Jurkat, Clone E6-1 (cell line): Measurements from ENCODE around the gene GPR107.

Experiments
- DNase-seq: peaks from one replicate; pipeline ENCODE4 v3.0.0-alpha.2; 2011; ENCODE audit warnings: low read depth, low spot score
- H3K4me3 ChIP-seq: 2 replicates; pipeline ENCODE4 v1.5.1; 2011; ENCODE audit warnings: mild to moderate bottlenecking, low read length, control low read depth, moderate library complexity

GPR107 gene

DNA sequence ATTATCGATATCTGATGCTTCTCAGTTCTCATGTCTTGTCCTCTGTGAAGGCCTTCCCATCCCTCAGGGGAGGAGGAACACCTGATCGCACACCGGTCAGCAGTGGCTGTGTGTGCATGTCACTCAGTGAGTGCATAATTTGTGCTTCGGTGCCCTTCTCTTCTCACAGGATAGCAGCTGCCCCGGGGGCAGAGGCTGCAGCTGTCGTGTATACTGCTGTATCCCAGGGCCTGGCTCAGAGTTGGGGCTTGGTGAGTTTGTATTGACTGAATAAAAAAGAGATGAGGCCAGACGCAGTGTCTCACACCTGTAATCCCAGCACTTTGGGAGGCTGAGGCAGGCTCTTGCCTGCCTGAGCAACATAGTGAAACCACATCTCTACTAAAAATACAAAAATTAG is 68.8 kb downstream of the GPR107 start:
- H3K4me3 ChIP-seq = no peak overlapping the region
- DNase-seq = no peak

DNA sequence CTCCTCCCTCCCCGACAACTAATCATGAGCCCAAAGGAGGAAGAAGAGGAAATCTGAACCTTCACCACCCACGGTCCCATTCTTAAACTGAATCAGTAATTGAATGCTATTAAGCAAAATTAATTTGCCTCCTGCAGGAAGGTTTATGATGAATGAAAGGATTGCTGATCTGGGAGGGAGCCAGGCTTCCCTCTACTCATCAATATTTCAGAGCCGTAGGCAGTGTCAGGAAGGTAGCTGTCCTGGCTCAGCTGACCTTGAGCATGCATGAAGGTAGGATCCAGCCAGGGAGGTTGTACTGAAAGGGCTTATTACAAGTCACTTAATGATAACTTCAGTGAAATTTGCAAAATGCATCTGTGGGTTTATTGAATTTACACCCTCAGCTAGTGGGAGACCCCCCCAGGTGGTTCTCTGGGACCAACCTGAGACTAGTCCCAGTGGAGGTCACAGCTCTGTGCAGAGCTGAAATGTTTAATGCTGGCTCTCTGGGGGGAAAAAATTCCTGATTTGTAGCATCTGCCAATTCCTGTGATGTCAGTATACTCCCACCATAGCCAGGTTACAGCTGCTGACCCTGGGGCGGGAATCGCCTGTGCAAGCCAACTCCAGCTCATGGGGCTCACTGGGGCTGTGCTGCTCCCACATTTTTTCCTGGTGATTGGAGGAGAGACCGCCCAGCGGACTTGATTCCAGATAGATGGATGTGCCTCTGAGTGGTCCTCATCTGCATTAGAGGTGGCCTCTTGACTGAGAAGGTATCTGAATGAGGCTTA is 70.6 kb downstream of the GPR107 start:
- no peak overlapping the region for H3K4me3 ChIP-seq
- DNase-seq = no peak

DNA sequence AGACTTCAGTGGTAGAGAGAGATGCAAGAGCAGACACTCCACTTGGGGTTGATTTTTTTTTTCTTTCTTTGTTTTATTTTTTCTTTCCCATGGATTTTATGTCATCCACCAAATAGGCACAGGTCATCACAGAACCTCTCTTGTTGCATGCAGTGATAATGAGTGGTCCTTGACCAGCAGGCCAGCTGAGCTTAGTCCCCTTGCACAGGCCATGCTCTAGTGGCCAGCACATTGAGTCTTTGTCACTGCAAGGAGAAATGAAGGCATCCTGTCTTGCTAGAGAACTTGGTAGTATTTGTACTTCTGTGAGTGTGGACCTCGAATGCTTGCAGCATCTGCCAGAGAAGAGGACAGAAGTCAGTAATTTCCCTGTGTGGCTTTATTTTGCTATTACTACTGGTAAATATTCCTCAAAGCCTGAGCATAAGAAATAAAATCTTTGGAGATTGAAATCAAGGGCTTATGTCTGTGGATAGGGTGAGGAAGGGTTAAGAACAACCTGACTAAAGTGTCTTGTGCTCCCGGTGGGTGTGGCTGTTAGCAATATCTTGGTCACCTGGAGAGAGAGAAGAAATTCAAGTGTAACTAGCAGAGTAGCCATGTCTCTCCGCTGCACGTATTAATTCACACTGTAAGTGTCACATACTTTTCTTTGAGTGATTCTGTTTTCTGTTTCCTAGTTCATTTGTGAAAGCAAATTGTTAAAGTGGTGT is 73.2 kb downstream of the GPR107 start:
- H3K4me3 ChIP-seq = no peak overlapping the region
- DNase-seq = no peak

GRCh38 chr9:130128251-130128650 is 74.5 kb downstream of the GPR107 start:
- peak; percentile 98 for DNase-seq
- H3K4me3 ChIP-seq = peak overlapping the region; percentile 44

DNA sequence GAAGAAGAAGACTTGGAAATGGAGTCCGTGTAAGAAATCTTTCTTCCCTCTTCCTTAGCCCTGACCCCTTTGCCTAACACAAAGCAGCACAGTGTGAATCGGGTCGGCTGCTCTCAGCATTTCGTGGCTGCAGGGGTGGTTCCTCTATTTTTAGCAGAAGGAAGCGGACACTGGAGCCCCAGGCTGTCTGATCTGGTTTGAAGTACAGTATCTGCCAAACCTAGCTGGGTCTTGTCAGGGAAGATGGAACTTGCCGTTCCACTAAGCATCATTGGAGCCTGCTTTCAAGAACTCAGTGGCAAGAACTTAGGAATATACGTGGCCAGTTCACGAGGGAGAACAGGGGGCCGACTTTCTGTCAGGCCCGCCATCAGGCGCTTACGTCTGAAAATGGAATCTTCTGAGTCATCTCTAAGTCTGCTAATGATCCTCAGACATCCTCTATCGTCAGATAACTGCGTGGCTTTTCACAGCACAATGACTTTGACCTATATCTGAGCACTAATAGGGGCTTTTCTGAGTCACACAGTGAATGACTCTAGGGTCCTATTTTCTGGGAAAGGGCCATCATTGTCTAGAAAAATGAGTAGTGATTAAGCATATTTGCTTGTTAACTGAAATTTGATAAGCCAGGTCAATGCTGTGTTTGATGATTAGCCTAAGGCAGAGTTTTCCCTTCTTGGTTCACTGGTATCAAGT is 75.2 kb downstream of the GPR107 start:
- peak; percentile 32 for DNase-seq
- peak overlapping the region; percentile 44 for H3K4me3 ChIP-seq

GRCh38 chr9:130129432-130130061 is 75.8 kb downstream of the GPR107 start:
- no peak for DNase-seq
- no peak overlapping the region for H3K4me3 ChIP-seq

- no peak for DNase-seq
- no peak overlapping the region for H3K4me3 ChIP-seq
These were observed 79.0 kb downstream of the GPR107 start for GRCh38 chr9:130132746-130133145.

DNA sequence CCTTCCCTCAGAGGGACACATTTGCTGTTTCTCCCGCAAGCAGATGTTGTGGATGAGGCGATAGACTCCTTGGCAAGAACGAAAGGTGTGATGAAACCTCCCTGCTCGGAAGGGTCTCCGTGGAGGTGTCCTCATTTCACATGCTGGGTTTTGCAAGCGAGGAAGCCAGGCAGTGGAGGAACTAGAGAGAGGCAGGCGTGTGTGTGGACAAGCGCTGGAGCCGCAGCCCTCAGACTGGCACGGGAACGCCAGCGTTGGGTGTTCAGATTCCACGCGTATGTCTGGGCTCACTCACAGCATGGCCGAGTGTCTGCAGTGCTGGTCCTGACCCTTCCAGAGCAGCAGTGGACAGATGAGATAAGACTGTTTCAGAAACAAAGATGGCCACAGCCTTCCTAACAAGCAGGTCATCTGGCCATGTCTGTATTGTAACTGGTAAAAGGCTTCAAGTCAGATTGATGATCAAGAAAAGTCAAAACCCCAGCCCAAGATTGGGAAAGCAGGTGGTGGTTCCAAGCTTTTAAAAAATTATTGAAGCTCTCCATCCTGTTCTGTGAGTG is 83.5 kb downstream of the GPR107 start:
- no peak for DNase-seq
- no peak overlapping the region for H3K4me3 ChIP-seq

GRCh38 chr9:130137641-130138081 is 84.0 kb downstream of the GPR107 start:
- no peak for DNase-seq
- H3K4me3 ChIP-seq = no peak overlapping the region

GRCh38 chr9:130138171-130138653 is 84.5 kb downstream of the GPR107 start:
- DNase-seq = no peak
- no peak overlapping the region for H3K4me3 ChIP-seq

DNA sequence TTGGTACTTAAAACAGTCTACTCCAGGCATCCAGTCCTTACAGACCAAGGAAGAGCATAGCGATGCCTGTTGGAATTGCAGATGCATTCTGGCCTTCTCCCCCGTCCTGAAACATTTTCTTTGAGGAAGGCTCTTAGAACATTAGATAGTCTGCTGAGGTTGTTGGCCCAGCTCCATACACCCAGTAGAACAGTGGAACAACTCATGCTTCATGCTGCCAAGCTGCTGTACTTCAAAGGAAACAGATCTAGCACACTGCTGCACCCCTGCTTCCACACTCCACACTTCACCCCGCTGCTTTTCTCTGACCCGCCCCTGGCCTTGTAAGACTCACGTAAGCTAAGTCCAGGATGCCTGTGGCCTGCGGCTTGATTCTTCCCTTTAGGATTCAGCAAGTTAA is 85.1 kb downstream of the GPR107 start:
- H3K4me3 ChIP-seq = no peak overlapping the region
- peak; percentile 42 for DNase-seq

DNA sequence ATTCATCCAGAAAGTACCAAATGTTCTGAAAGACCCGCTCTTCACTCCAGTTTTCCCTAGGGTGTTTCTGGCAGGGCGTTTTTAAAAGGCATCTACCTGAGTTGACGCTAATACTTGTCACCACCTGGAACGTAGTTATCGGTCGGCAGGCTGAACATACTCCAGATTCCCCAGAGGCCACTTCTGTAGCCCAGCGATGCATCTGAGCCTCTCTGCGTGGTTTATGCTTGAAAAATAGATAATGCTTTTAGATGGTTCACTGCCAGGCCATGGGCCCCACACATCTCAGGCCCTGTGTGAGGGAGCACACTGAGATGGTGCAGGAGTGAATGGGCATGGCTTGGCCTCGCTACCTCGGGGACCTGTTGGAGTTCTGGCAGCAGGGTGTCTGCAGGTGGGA is 85.5 kb downstream of the GPR107 start:
- H3K4me3 ChIP-seq = no peak overlapping the region
- DNase-seq = no peak

- no peak overlapping the region for H3K4me3 ChIP-seq
- DNase-seq = no peak
These were observed 87.0 kb downstream of the GPR107 start for GRCh38 chr9:130140706-130141105.

- no peak overlapping the region for H3K4me3 ChIP-seq
- DNase-seq = no peak
These were observed 88.3 kb downstream of the GPR107 start for GRCh38 chr9:130142056-130142455.

GRCh38 chr9:130142641-130143040 is 88.9 kb downstream of the GPR107 start:
- no peak for DNase-seq
- no peak overlapping the region for H3K4me3 ChIP-seq

DNA sequence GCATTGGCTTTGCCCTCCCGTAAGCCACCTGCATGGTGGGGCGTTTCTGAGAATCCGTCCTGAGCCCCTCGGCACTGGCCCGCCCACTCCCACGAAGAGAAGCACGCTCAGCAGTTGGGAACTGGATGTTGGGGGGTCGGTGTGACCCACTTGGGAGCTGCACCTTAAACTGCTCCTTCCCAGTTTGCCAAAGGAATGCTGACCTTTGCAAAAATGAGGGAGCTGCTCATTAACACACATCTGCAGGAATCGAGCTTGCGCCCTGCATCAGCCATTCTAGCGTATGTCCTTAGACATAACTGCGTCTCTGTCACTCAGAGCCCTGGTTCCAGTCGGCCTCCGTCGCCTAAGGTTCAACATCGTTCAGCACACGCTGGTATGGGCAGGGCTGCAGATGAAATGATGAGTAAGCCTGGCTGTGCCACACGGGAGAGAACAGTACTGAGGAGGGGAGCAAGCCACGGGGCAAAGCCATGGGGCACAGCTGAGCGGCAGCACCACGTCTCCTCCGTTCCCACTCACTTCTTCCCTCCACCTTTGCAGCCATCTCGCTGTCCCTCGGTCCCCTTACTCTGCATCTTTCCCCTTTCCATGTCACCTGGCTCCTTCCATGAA is 89.7 kb downstream of the GPR107 start:
- H3K4me3 ChIP-seq = no peak overlapping the region
- no peak for DNase-seq

DNA sequence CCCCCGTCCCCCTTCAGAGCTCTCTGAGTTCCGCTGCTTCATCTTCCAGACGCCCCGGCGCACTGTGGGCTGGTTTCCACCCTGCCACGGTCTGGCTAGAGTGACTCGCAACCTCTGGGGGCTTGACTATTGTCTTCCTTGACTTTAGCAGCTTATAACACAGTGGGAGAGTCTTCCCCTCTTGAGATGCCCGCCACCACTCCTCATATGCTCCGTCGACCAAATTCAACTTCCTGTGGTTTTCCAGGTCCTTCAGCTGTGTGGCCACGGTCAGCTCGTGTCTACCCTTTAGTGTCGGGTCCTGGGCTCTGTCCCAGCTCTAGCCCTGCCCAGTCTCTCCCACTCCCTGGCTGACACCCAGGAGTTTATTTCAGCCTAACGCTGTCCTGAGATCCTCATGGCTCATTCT is 90.3 kb downstream of the GPR107 start:
- no peak overlapping the region for H3K4me3 ChIP-seq
- DNase-seq = no peak

- no peak for DNase-seq
- H3K4me3 ChIP-seq = no peak overlapping the region
These were observed 91.0 kb downstream of the GPR107 start for GRCh38 chr9:130144703-130145102.

- DNase-seq = no peak
- H3K4me3 ChIP-seq = no peak overlapping the region
These were observed 92.0 kb downstream of the GPR107 start for GRCh38 chr9:130145658-130146057.
